HG02885 (cell line): Measurements from ENCODE around the gene PHACTR4.
"Not testable (repeated sequence)": the region's sequence is repeated elsewhere in the genome, so short reads cannot be mapped to it uniquely, and the experiment has no call there.

Source experiments
- ATAC-seq: cut with Tn5 transposase; IDR thresholded peaks from one replicate; pipeline ENCODE4 v1.9.1; 2021; ENCODE audit warnings: mild to moderate bottlenecking; ENCODE audit not compliant: unreplicated experiment, poor library complexity

PHACTR4 gene

GRCh38 chr1:28370239-28371009 lies 884 bp downstream of the PHACTR4 start:
- ATAC-seq: peak; percentile 9

- ATAC-seq: no peak
Observed at GRCh38 chr1:28371010-28371377, 1.5 kb downstream of the PHACTR4 start.

- not testable (repeated sequence) for ATAC-seq
Observed at GRCh38 chr1:28373450-28373849, 3.9 kb downstream of the PHACTR4 start.

GRCh38 chr1:28374297-28374696 lies 4.8 kb downstream of the PHACTR4 start:
- no peak for ATAC-seq

- not testable (repeated sequence) for ATAC-seq
Observed at GRCh38 chr1:28375598-28375997, 6.1 kb downstream of the PHACTR4 start.

GRCh38 chr1:28376195-28376594 lies 6.7 kb downstream of the PHACTR4 start:
- ATAC-seq: not testable (repeated sequence)

- ATAC-seq: no peak
Observed at GRCh38 chr1:28378906-28379305, 9.4 kb downstream of the PHACTR4 start.

- no peak for ATAC-seq
Observed at GRCh38 chr1:28380394-28380793, 10.9 kb downstream of the PHACTR4 start.

GRCh38 chr1:28383785-28384184 lies 14.2 kb downstream of the PHACTR4 start:
- not testable (repeated sequence) for ATAC-seq

GRCh38 chr1:28392027-28392652 lies 22.6 kb downstream of the PHACTR4 start:
- no peak for ATAC-seq

GRCh38 chr1:28394136-28394535 lies 24.6 kb downstream of the PHACTR4 start:
- no peak for ATAC-seq

- ATAC-seq: no peak
Observed at GRCh38 chr1:28395181-28395580, 25.6 kb downstream of the PHACTR4 start.

- ATAC-seq: no peak
Observed at GRCh38 chr1:28401760-28402159, 32.2 kb downstream of the PHACTR4 start.

- ATAC-seq: no peak
Observed at GRCh38 chr1:28409090-28409489, 39.5 kb downstream of the PHACTR4 start.

GRCh38 chr1:28411656-28412055 lies 42.1 kb downstream of the PHACTR4 start:
- ATAC-seq: no peak

- no peak for ATAC-seq
Observed at GRCh38 chr1:28412731-28413130, 43.2 kb downstream of the PHACTR4 start.

GRCh38 chr1:28416509-28417194 lies 47.1 kb downstream of the PHACTR4 start:
- ATAC-seq: no peak

- ATAC-seq: no peak
Observed at GRCh38 chr1:28417441-28417922, 47.9 kb downstream of the PHACTR4 start.

GRCh38 chr1:28417926-28418637 lies 48.5 kb downstream of the PHACTR4 start:
- ATAC-seq: no peak

- no peak for ATAC-seq
Observed at GRCh38 chr1:28421744-28422143, 52.2 kb downstream of the PHACTR4 start.

GRCh38 chr1:28426831-28427230 lies 57.3 kb downstream of the PHACTR4 start:
- ATAC-seq: no peak
